Bronchial epithelial cell (primary cell): ENCODE results near the gene CCDC159. TPM values are rescaled to one million over a fixed set of nuclear protein-coding genes. Genes with fewer than 3 reads are reported as not detected.
A peak's percentile ranks its signal among the peaks of the same experiment; 100 is the strongest.
"Not testable (repeated sequence)": the region's sequence is repeated elsewhere in the genome, so short reads cannot be mapped to it uniquely, and the experiment has no call there.

Experiments
- DNase-seq: peaks from one replicate; pipeline ENCODE4 v3.0.0-alpha.2; 2010; ENCODE audit warnings: low read depth
- FAIRE-seq: peaks from 2 replicates; lab custom pipeline; 2011; peaks lifted over from hg19 to GRCh38; lab: Jason Lieb, UNC
- H3K27me3 ChIP-seq: 2 replicates; pipeline ENCODE4 v1.5.1; 2011; ENCODE audit warnings: low read length; ENCODE audit not compliant: control insufficient read depth, insufficient read depth
- H3K36me3 ChIP-seq: 2 replicates; pipeline ENCODE4 v1.5.1; 2011; ENCODE audit warnings: low read length; ENCODE audit not compliant: control insufficient read depth, insufficient read depth
- H3K4me3 ChIP-seq: 2 replicates; pipeline ENCODE4 v1.5.1; 2011; ENCODE audit warnings: mild to moderate bottlenecking, low read depth, low read length, control low read depth
- CTCF ChIP-seq: IDR thresholded peaks from 2 replicates; pipeline ENCODE4 v1.5.1; 2011; ENCODE audit warnings: mild to moderate bottlenecking, moderate library complexity, low read length, control low read depth, inconsistent platforms; ENCODE audit not compliant: insufficient read depth, severe bottlenecking
- total RNA-seq: library from RNA; depleted of rRNA; stranded (reverse); fragments of >200 nt; gene quantifications from 2 replicates; pipeline ENCODE4 v1.2.1, GENCODE V29; 2014

The CCDC159 gene
- total RNA-seq, 1 donor from 2014 or later: 7.9 TPM

GRCh38 chr19:11377756-11378155 lies 31.4 kb downstream of the CCDC159 start:
- FAIRE-seq: no peak

GRCh38 chr19:11378319-11379189 lies 32.2 kb downstream of the CCDC159 start:
- DNase-seq (peak; percentile 86), FAIRE-seq (no peak)
- TF ChIP-seq CTCF: peak; percentile 27
- Histone ChIP-seq H3K36me3 (no peaks in the 10 kb centered on the region), H3K27me3 (peaks cover 4% of the 10 kb centered on the region), H3K4me3 (no peak overlapping the region)

More at GRCh38 chr19:11377756-11378155, 31.4 kb downstream of the CCDC159 start:
- TF ChIP-seq CTCF: no peak
- no peaks in the 10 kb centered on the region for H3K27me3 ChIP-seq
- no peaks in the 10 kb centered on the region for H3K36me3 ChIP-seq
- DNase-seq: peak; percentile 21
- H3K4me3 ChIP-seq: no peak overlapping the region

GRCh38 chr19:11379269-11379845 lies 33.0 kb downstream of the CCDC159 start:
- H3K27me3 ChIP-seq, H3K36me3 ChIP-seq, H3K4me3 ChIP-seq, FAIRE-seq, DNase-seq: not testable (repeated sequence)

- DNase-seq: no peak
- no peak for TF ChIP-seq CTCF
- no peak for FAIRE-seq
- H3K4me3 ChIP-seq: no peak overlapping the region
- no peaks in the 10 kb centered on the region for H3K36me3 ChIP-seq
- peaks cover 5% of the 10 kb centered on the region for H3K27me3 ChIP-seq
Measured at GRCh38 chr19:11379857-11380350, 33.6 kb downstream of the CCDC159 start.

DNA sequence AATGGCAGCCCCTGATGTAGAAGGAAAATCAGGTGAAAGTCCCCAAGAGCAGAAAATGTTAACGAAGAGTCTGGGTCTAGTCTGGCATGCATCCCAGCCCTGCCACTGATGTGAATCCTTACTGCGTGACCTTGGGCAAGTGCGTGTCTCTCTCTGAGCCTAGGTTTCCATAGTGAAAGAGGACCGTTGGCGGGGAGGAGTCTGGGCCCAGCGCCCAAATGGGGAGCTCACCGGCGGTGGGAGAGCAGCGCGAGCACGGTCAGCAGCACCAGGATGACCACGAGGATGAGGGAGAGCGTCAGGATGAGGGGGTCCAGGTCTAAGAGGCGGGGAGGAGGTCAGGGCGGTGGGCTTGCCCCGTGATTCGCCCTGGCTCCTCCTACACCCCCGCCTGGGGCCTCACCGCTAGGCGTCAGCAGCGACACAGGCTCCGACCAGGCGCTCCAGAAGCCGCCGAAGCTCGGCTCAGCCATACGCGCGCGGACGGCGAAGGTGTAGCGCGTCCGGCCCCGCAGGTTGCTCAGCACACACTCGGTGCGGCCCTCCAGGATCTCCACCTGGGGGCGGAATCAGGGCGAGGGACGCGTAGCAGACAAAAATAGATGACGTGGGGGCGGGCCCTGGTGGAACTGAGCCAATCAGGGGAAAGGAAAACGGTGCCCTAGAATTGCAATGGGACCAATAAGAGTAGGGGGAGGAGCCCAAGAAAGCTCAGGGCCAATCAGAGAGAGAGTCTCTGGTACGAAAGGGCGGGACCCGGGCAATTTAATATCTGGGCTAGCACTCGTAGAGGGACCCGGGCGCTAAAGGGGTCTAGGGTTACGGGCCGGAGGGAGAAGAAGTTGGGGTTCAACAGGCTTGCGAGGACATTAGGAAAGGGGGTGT lies 34.6 kb downstream of the CCDC159 start:
- FAIRE-seq (no peak), DNase-seq (peak; percentile 91)
- Histone ChIP-seq H3K27me3 (peaks cover 5% of the 10 kb centered on the region), H3K4me3 (peak overlapping the region; percentile 46), H3K36me3 (no peaks in the 10 kb centered on the region)
- peak; percentile 85 for TF ChIP-seq CTCF
